Activated T-cell treated with anti-CD3 and anti-CD28 coated beads for 4 hours (primary cell): Measurements from ENCODE around the gene TMPRSS9.

ENCODE experiments used
- DNase-seq: peaks from one replicate; pipeline ENCODE4 v3.0.0-alpha.2; 2020

TMPRSS9 gene

DNA sequence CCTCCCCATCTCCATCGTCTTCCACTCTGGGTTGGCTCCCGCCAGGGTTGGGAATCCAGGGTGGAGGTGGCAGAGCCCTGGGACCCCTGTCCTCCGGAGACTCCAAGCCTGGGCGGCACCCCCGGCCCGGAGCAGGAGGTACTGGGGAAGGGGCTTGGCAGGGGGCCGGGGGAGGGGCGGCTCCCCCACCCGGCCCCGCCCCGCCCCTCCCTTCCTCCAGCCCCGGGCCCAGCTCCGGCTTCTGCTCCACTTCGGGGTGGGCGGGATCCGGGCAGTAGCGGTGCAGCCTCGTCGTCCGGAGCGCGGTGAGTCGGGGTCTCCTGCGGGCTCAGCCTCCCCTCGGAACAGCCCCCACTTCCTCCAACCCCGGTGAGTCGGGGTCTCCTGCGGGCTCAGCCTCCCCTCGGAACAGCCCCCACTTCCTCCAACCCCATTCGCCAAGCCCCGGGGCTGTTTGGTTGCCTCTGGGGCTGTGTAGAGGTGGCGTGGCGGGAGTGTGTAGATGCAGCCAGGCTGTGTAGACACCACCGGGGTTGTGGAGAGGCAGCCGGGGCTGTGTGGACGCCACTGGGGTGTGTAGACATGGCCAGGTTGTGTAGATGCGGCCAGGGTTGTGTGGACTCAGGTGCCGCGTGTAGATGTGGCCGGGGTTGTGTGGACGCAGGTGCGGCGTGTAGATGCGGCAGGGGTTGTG lies at the start of gene TMPRSS9:
Gene TMPRSS9, plus strand, starts transcription at position 274 of the 694 bp plus-strand sequence. CDS start 29,521 bp downstream, outside the sequence.
- no peak for DNase-seq

DNA sequence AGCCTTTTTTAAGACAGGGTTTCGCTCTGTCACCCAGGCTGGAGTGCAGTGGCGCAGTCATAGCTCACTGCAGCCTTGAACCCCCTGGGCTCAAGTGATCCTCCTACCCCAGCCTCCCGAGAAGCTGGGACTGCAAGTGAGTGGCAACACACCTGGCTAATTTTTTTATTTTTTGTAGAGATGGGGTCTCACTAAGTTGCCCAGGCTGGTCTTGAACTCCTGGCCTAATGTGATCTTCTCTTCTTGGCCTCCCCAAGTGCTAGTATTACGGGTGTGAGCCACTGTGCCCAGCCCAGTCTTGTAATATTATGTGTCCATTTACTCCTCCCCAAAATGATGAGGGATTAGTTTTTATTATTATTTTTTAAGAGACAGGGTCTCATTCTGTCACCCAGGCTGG lies 49.0 kb upstream of the TMPRSS9 start:
- DNase-seq: no peak

DNA sequence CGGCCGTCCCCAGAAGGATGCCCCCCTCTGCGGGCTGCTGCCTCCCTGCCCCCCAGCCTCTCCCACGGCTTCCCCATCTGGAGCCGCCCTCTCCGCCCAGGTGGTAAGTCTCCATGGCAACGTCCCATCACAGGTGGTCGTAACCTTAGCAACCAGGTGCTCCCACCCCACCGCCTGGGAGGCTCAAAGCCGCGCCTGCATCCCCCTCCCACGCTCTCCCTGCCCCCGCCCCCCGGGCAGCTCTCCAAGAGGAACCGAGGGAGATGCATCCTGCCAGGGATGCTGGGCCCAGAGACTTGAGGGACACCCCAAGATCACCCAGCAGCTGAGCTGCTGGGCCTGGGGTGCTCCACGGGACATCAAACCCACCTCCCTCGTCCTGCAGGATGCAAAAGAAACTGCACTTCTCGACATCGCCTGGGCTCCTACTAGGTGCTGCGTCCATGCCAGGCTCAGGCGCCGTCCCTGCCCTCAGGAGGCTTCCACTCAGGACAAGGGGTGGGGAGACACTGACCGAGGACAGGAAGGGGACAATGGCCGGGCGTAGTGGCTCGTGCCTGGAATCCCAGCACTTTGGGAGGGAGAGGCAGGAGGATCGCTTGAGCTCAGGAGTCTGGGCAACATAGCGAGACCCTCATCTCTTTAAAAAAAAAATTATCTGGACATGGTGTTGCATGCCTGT lies 47.1 kb upstream of the TMPRSS9 start:
- no peak for DNase-seq

DNA sequence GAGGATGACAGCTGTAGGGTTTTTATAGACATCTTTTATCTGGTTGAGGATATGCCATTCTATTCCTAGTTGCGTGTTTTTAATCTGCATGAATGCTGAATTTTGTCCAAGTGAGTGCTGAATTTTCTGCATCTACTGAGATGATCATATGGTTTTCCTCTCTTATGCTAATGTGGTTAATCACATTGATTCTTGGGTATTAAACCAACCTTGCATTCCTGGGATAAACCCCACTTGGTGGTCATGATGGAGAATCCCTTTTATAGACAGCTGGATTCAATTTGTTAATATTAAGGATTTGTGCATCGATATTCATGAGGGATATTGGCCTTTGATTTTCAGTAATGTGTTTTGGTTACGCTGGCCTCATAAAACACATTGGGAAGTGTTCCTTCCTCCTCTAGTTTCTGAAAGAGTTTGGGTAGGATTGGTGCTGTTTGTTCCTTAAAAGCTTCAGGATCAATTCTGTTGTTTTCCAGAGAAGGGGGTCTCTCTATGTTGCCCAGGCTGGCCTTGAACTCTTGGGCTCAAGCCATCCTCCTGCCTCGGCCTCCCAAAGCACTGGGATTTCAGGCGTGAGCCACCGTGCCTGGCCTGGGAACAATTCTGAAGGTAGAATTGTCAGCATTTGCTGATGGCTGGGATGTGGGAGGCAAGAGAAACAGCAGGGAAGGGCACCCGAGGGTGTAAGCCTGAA lies 44.8 kb upstream of the TMPRSS9 start:
- no peak for DNase-seq

DNA sequence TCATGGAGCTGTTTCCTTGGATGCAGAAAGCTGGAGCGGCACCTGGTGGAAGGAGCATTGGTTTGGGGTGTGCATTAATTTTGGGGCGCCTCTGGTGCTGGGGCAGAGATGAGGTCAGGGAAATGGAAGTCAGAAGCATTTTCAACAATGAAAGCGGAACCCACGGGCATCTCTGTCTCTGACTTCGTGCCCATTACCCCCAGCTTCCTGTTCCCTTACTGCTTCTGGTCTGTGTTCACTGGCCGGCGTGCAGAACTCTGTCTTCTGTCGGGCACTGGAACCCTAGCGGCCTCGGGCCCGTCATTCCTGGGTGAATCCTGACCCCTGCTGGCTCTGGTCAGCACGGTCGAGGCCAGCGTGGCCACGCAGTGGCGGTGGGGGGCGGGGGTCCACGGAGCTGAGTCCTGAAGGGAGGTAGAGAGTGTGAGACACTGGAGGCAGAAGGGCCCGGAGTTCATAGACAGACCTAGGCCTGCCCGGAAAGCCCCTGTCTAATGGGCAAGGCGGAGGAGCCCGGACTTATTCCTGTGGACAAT lies 44.2 kb upstream of the TMPRSS9 start:
- no peak for DNase-seq

DNA sequence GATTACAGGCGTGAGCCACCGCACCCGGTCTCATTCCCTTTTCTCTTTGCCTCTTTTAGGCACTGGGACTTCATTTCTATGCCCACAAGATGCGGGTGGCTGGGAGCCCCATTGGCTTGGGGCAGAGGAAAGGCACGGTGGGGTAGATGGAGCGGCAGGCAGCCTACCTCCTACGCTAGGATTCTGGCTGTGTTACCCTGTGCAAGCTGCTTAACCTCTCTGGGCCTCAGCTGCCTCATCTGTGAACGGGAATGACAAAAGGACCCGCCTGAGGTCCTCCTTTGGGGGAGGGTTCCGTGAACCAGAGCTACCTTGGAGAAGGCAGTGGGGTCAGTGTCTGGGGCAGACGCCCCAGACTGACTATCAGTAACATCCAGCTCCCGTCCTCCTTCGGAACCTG lies 42.8 kb upstream of the TMPRSS9 start:
- DNase-seq: no peak

DNA sequence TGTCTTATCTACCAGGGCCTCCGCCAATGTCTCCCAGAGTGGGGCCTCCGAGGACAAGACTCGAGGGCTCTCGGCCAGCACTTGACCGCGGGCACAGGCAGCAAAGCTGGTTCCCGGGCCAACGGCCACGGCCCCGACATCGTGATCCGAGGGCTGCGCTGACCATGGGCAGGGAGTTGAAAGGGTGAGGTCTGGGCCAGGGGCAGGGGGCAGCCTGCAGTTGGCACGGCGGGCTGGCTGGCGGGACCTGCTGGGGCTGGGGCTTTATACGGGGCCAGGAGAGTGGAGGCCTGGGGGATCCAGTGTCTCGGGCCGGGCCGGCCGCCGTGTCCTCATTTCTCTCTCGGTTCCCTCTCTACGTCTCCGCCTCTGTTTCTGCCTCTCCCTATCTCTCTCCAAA lies 42.3 kb upstream of the TMPRSS9 start:
- DNase-seq: no peak

DNA sequence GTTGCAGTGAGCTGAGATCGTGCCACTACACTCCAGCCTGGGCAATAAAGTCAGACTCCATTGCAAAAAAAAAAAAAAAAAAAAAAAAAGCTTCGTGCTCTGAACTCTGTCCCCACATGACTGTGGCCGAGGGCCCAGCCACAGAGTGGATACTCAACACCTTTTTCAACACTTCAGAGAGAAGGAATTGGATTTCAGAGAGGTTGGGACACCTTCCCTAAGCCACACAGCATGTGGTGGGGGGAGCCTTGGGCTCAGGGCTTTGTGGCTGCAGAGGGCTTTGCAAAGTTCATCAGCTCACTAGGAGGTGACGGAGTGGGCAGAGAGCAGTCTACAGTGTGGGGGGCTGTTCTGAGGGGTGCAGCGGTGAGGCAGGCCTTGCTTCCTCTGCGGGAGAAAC lies 41.1 kb upstream of the TMPRSS9 start:
- DNase-seq: no peak

DNA sequence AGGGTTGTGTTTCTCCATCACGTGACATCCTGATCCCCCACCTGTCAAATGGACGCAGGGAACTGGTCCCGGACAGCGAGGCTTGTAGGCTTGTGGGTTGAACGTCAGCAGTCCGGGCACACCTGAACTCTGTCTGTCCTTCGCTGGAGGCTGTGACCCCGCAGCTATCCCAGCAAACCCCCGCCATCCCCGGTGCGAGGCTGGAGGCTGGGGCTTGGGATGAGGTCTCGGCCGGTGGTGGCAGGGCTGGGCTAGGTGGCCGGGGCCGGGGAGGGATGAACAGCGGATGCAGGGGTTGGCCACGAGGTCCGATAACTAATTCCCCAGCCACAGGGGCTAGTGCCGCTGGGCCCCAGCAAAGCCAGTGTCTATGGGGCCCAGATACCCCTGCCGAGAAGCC lies 40.5 kb upstream of the TMPRSS9 start:
- no peak for DNase-seq

DNA sequence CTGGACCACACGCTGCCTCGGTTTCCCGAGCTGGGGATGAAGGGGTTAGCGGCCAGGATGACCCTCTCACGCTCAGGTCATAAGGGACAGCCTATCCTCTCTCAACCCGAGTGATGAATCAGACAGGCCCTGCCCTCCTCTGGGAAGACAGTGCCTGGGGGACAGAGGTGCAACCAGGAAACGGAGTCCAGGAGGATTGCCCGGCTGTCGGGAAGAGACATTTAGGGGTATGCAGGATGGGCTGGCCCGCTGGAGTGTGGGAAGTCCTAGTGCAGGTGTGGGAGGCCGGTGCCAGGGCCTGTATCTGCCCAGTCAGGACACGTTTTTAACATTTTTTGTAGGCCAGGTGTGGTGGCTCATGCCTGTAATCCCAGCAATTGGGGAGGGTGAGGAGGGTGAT lies 40.0 kb upstream of the TMPRSS9 start:
- DNase-seq: no peak

DNA sequence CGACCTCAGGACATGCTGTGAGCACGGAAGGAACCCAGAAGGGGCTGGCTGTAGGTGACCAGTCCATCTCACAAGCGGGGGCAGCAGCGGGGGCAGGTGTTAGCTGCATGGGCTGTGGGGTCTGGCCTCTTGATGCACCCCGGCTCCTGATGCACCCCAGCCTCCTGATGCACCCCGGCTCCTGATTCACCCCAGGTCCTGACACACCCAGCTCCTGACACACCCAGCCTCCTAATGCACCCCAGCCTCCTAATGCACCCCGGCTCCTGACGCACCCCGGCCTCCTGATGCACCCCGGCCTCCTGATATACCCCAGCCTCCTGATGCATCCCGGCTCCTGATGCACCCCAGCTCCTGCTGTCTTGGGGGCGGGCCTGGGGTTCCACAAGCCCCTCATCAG lies 39.1 kb upstream of the TMPRSS9 start:
- DNase-seq: no peak

DNA sequence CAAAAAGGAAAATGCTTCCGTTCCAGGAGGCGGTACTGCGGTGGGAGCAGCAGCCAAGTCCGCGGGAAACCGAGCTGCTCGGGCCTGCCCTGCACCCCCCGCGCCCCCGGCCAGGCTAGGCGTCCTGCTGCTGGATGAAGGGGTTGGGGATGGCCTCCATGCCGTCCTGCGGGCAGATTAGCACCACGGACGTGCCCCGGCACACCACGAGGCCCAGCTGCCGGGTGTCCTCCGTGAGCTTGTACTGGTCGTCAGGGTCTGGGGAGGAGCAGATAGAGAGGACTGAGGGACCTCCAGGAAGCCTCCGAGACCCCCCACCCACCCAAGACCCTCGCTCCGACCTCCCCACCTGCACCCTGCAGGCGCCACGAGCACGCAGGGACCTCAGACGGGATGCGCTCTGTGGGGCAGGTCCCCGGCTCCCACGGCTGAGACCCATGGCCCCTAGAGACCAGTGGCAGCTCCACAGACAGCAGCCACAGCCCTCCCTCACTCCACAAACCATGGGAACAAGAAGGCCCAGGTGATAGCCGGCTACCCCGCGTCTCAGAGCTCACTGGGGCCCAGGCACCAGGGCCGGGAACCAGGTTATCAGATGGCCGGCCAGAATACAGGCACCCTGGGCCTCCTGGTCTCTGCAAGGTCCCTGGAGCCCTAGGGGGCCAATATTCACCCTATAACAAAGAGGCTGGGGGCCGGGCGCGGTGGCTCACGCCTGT lies 38.3 kb upstream of the TMPRSS9 start:
- DNase-seq: no peak

DNA sequence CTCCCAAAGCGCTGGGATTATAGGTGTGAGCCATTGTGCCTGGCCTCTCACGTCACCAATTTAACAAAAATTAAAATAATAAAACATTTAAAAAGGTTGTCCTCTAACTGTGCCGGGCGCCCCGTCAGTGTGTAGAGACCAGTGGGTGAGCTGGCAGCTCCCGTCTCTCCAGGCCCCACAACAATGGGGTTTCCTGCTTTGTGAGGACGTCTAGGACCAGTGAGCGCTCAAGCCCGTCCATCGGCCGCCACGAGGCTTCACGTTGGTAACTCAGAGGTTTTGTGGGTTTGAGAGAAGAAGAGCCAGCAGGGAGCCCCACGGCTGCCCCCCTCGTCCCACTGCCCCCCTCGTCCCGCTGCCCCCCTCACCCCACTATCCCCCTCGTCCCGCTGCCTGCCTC lies 36.4 kb upstream of the TMPRSS9 start:
- no peak for DNase-seq

DNA sequence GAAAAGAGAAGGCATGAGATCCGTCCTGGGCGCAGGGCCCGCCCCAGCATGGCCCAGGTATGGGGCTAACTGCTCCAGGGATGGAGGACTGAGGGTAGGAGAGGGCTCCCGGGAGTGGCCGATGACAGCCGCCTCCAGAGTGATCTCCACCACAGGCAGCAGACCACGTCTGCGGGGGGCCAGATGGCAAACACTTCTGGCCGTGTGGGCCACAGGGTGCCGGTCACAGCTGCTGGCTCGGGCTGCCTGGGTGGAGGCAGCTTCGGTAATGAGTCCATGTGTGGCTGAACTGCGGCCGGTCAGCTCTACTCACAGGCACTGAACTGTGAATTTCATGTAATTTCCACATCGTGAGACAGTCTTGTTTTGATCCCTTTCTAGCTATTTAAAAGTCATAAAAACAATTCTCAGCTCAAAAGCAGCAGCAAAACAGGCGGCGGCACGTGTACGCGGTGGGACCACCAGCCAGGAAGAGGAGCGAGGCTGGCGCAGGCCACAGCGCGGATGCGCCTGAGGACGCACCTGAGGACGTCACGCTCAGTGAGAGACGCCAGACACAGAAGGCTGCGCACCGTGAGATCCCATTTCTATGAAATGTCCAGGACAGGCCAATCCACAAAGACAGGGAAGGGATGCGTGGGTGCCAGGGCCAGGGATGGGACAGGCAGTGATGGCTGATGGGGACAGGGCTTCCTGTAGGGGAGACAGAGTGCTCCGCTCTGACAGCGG lies 35.7 kb upstream of the TMPRSS9 start:
- no peak for DNase-seq

DNA sequence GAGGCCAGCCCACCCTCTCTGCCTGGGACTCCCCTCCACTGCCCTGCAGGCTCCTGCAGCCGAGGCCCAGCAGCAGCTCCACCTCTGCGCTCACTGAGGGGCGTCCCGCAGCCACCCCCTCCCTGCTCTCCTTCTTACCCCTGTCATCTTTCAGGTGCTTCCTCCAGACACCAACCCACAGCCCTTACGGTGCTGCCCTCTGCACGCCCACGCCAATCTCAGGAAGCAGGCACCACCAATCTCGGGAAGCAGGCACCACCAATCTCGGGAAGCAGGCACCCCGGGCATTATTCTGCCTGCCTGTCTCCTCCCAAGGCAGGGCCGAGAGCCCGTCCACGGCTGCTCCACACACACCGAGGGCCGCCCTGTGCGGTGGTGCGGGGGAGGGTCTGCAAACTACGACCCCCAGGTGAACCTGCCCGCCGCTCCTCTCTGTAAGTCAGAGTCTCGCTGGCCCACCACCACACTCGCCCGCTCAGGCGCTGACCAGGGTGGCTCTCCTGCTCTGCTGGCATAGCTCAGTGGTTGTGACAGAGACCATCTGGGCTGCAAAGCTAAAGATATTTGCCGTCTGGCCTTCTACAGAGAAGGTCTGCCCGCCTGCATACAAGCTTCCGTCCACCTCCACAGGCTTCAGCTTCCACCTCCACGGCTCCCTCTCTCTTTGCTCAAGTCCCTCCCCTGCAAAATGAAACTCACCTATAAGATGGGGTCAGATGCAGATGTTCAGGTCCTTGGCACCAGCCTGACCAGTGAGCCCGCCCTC lies 34.6 kb upstream of the TMPRSS9 start:
- no peak for DNase-seq

DNA sequence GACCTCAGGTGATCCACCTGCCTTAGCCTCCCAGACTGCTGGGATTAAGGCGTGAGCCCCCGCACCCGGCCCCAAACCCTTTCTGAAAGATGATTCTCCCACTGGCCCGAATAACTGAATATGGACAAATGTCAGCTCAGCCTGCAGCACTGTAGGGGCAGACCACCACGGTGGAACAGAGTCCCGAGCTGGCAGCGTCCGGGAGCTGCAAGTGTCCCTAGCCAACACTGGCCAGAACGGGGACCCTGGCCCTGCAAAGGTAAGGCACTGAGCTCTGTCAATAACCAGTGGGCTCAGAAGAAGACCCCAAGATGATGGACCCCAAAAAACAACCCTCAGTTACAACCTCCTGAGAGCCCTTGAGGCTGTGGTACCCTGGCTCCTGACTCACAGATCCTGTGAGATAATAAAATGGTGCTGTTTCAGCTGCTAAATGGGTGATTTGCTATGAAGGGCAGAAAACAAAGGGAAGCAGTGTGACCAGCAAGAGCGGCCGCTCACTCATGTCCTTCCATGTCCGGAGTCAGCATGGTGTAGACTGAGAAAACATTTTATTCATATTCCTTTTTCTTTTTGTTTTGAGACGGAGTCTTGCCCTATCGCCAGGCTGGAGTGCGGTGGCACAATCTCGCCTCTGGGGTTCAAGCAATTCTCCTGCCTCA lies 33.2 kb upstream of the TMPRSS9 start:
- DNase-seq: no peak

DNA sequence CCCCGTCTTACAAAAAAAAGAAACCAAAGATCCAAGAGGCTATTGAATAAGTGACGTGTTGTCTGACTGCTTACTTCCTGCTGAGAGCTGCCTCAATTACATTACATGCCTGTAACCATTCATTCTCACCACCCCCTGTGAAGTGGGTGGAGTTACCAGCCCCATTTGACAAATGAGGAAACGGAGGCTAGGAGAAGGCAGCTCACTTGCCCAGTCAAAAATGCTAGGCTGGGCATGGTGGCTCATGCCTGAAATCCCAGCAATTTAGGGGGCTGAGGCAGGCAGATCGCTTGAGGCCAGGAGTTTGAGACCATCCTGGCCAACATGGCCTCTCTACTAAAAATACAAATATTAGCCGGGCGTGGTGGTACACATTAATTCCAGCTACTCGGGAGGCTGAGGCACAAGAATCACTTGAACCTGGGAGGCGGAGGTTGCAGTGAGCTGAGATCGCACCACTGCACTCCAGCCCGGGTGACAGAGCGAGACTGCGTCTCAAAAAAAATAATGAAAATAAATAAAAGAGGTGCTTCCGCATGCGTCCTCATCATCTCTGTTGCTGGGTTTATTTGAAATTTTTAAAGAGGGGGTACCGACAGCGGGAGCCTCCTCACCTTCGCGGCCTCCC lies 32.2 kb upstream of the TMPRSS9 start:
- DNase-seq: peak; percentile 46

DNA sequence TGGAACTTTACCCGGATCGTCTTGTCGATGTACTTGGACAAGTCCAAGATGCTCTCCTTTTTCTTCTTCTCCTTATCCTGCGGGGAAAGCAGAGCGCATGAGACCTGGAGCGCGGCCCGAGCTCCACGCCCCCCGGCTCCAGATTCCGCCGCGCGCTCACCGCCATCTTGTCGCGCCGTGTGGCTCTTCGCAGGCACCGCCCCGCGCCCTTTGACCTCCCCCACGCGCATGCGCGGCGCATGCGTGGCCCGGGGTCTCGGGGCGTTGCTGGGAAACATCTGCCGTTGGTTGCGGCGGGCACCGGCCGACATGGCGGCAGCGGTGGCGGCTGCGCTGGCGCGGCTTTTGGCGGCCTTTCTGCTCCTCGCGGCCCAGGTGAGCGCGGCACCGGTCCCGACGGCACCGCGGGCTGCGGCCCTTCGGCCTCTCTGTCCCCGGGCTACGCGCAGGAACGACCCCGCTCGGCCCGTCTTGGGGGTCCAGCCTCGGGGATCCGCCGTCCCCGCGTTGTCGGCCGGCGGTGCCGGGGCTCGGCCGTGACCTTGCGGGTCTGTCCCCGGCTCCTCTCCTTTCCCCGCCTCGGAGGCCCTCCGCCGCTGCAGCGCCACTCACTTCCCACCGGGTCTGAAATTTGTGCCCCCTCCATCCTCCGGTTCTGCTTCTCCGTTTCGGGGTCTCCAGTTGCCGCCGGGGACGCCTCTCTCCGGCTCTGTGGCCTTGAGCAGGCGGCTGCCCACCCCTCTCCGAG lies 31.5 kb upstream of the TMPRSS9 start, which contains the start of the genes LSM7 and SPPL2B:
Gene LSM7, minus strand, starts transcription at position 186 of the 748 bp plus-strand sequence. Its CDS starts 20 bp downstream, at position 166.
Gene SPPL2B, plus strand, starts transcription at position 284 of the 748 bp plus-strand sequence. Its CDS starts 26 bp downstream, at position 310.
- DNase-seq: peak; percentile 92

DNA sequence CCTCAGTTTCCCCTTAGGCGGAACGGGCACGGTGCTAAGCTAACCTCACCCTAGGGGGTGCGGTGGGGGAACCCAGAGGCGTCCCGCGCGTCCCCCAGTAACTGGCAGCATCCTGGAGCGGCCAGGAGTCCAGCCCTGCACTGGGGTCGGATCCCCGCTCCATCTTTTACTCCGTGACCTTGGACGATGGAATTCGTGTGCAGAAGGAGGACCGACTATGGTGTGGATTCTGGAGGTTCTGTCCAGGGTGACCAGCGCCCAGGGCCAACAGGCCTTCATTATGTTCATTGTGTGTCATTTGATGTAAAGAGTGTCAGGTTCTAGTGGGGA lies 31.0 kb upstream of the TMPRSS9 start:
- no peak for DNase-seq

DNA sequence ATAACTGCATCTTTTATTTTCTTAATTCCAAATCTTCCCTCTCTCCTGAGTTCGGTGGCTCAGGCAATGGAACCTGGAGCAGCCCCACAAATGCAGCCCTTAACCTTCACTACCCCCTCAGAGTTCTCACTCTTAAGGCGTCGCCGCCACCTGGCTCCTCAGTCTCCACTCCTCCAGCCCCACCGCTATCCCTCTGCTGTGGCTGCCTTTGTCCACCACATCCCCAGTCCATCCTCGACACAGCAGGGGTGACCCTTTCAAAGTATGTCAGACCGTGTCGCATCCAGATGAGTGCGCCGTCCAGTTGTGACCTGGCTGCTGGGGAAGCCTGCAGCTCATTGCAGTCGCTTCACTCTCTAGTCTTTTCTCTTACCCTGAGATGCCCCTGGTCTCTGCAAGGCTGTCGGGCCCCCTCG lies 30.6 kb upstream of the TMPRSS9 start:
- DNase-seq: no peak
